Measurements from ENCODE around the gene FNBP1.

Gene FNBP1

GRCh38 chr9:129900263-129901027 lies 142.5 kb downstream of the FNBP1 start:
- no peak overlapping the region for H3K4me3 ChIP-seq (ENCODE audit: low read length)
- DNase-seq (ENCODE audit: low read depth): no peak
- TF ChIP-seq CTCF (IDR thresholded peaks at IDR 0.05; ENCODE audit: insufficient read depth, low read depth, low read length, missing control alignments): no peak

GRCh38 chr9:129899620-129900019 lies 143.4 kb downstream of the FNBP1 start:
- H3K4me3 ChIP-seq (ENCODE audit: low read length): no peak overlapping the region
- DNase-seq (ENCODE audit: low read depth): no peak
- no peak for TF ChIP-seq CTCF (IDR thresholded peaks at IDR 0.05; ENCODE audit: insufficient read depth, low read depth, low read length, missing control alignments)

- no peak overlapping the region for H3K4me3 ChIP-seq (ENCODE audit: low read length)
- DNase-seq (ENCODE audit: low read depth): peak; percentile 67
- TF ChIP-seq CTCF (IDR thresholded peaks at IDR 0.05; ENCODE audit: insufficient read depth, low read depth, low read length, missing control alignments): no peak
These were observed 144.8 kb downstream of the FNBP1 start for GRCh38 chr9:129898185-129898584.

GRCh38 chr9:129897263-129897662 lies 145.7 kb downstream of the FNBP1 start:
- no peak for DNase-seq (ENCODE audit: low read depth)
- TF ChIP-seq CTCF (IDR thresholded peaks at IDR 0.05; ENCODE audit: insufficient read depth, low read depth, low read length, missing control alignments): no peak
- H3K4me3 ChIP-seq (ENCODE audit: low read length): no peak overlapping the region

- no peak for TF ChIP-seq CTCF (IDR thresholded peaks at IDR 0.05; ENCODE audit: insufficient read depth, low read depth, low read length, missing control alignments)
- no peak for DNase-seq (ENCODE audit: low read depth)
- H3K4me3 ChIP-seq (ENCODE audit: low read length): no peak overlapping the region
These were observed 147.4 kb downstream of the FNBP1 start for GRCh38 chr9:129895376-129896268.

GRCh38 chr9:129894120-129894823 lies 148.7 kb downstream of the FNBP1 start:
- TF ChIP-seq CTCF (IDR thresholded peaks at IDR 0.05; ENCODE audit: insufficient read depth, low read depth, low read length, missing control alignments): no peak
- H3K4me3 ChIP-seq (ENCODE audit: low read length): no peak overlapping the region
- no peak for DNase-seq (ENCODE audit: low read depth)

Measured in epithelial cell of esophagus (primary cell).